Smooth muscle cell (in vitro differentiated cells): ENCODE measurements around the gene SUCLG2. TPM values are rescaled to one million over a fixed set of nuclear protein-coding genes. Genes with fewer than 3 reads are reported as not detected.

Source experiments
- DNase-seq: peaks from one replicate; lab custom pipeline; 2025; ENCODE audit not compliant: unreplicated experiment; lab: John Stamatoyannopoulos, UW
- H2AFZ ChIP-seq: fragments of 200-600 bp; sonication (generic); 2 replicates; pipeline ENCODE4 v1.6.0; 2016; ENCODE audit warnings: antibody characterized with exemption, low read depth, mild to moderate bottlenecking
- H3F3A ChIP-seq: fragments of 200-600 bp; sonication (generic); 2 replicates; pipeline ENCODE4 v1.6.0; 2017; ENCODE audit warnings: antibody characterized with exemption, low read depth
- H3K27ac ChIP-seq: fragments of 200-600 bp; sonication (generic); 2 replicates; pipeline ENCODE4 v1.5.1; 2016; ENCODE audit warnings: low read depth, mild to moderate bottlenecking
- H3K27me3 ChIP-seq: fragments of 200-600 bp; sonication (generic); 2 replicates; pipeline ENCODE4 v1.6.1; 2016; ENCODE audit warnings: low read depth, mild to moderate bottlenecking
- H3K36me3 ChIP-seq: fragments of 200-600 bp; sonication (generic); 2 replicates; pipeline ENCODE4 v1.5.1; 2016; ENCODE audit warnings: low read depth
- H3K4me1 ChIP-seq: fragments of 200-600 bp; sonication (generic); 2 replicates; pipeline ENCODE4 v1.5.1; 2016; ENCODE audit warnings: low read depth
- H3K4me2 ChIP-seq: fragments of 200-600 bp; sonication (generic); 2 replicates; pipeline ENCODE4 v1.6.0; 2016; ENCODE audit warnings: mild to moderate bottlenecking
- H3K4me3 ChIP-seq: fragments of 200-600 bp; sonication (generic); 2 replicates; pipeline ENCODE4 v1.5.1; 2016; ENCODE audit warnings: mild to moderate bottlenecking
- H3K79me2 ChIP-seq: fragments of 200-600 bp; sonication (generic); 2 replicates; pipeline ENCODE4 v1.6.0; 2016; ENCODE audit warnings: low read depth, mild to moderate bottlenecking
- H3K9ac ChIP-seq: fragments of 200-600 bp; sonication (generic); 2 replicates; pipeline ENCODE4 v1.6.0; 2016; ENCODE audit warnings: low read depth
- H3K9me3 ChIP-seq: fragments of 200-600 bp; sonication (generic); replicated peaks from 2 replicates; pipeline ENCODE4 v1.5.1; 2016; ENCODE audit warnings: low read depth
- H4K20me1 ChIP-seq: fragments of 200-600 bp; sonication (generic); 2 replicates; pipeline ENCODE4 v1.6.0; 2016; ENCODE audit warnings: low read depth
- WGBS: methylation state at CpG from one replicate; pipeline ENCODE4 v1.1.7; 2016; ENCODE audit warnings: low lambda C conversion rate; 5-methylcytosine and 5-hydroxymethylcytosine counted together
- polyA plus RNA-seq: library from polyadenylated mRNA; unstranded; fragments of >200 nt; fragmentation: Nextera tagmentation; extraction: Ambion mirVana; gene quantifications from 2 replicates; pipeline ENCODE4 v1.2.1, GENCODE V29; 2016
- total RNA-seq: library from RNA; depleted of rRNA; stranded (reverse); fragments of >200 nt; gene quantifications from 2 replicates; pipeline ENCODE4 v1.2.3, GENCODE V29; 2014
- TF ChIP-seq, protein P1 (sequence below): fragments of 200-600 bp; sonication (generic); IDR thresholded peaks from 2 replicates; pipeline ENCODE4 v1.5.1; 2017; ENCODE audit warnings: borderline replicate concordance, mild to moderate bottlenecking, antibody characterized with exemption; ENCODE audit not compliant: insufficient read depth, poor library complexity, severe bottlenecking

The SUCLG2 gene
- total and polyA plus RNA-seq, 2 experiments from 2014 or later, result 40.3 to 45.4 TPM

DNA sequence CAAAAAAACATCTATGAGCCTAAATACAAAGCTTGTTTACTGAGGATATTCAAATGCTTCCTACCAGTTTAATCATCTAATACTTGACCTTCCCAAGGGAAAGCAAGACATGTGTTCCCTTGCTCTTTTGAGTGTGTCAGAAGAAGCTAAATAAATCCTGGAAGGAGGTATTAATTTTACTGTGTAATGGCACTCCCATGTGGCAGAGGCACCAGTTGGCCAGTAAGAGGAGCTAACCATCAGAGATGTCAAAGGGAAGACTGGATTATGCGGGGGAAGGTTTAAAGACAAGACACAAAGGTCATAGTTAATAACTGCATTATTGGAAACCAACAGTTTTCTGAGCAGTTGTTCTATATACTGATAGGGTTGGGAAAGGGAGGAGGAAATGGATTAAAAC is 125.1 kb downstream of the SUCLG2 start:
- TF ChIP-seq, protein P1, sequence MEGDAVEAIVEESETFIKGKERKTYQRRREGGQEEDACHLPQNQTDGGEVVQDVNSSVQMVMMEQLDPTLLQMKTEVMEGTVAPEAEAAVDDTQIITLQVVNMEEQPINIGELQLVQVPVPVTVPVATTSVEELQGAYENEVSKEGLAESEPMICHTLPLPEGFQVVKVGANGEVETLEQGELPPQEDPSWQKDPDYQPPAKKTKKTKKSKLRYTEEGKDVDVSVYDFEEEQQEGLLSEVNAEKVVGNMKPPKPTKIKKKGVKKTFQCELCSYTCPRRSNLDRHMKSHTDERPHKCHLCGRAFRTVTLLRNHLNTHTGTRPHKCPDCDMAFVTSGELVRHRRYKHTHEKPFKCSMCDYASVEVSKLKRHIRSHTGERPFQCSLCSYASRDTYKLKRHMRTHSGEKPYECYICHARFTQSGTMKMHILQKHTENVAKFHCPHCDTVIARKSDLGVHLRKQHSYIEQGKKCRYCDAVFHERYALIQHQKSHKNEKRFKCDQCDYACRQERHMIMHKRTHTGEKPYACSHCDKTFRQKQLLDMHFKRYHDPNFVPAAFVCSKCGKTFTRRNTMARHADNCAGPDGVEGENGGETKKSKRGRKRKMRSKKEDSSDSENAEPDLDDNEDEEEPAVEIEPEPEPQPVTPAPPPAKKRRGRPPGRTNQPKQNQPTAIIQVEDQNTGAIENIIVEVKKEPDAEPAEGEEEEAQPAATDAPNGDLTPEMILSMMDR, result no peak
- Histone ChIP-seq H3K4me2 (peak overlapping the region; percentile 29), H4K20me1 (peaks cover 5% of the 10 kb centered on the region), H3K27me3 (no peaks in the 10 kb centered on the region), H3F3A (no peaks in the 10 kb centered on the region), H3K9me3 (no peaks in the 10 kb centered on the region), H3K27ac (no peak overlapping the region), H3K4me1 (no peaks in the 10 kb centered on the region), H2AFZ (no peak overlapping the region), H3K9ac (no peak overlapping the region), H3K4me3 (no peak overlapping the region), H3K36me3 (no peaks in the 10 kb centered on the region), H3K79me2 (no peaks in the 10 kb centered on the region)
- 89% methylated on average over 1 of the region's 1 CpG for WGBS
- DNase-seq, result no peak

DNA sequence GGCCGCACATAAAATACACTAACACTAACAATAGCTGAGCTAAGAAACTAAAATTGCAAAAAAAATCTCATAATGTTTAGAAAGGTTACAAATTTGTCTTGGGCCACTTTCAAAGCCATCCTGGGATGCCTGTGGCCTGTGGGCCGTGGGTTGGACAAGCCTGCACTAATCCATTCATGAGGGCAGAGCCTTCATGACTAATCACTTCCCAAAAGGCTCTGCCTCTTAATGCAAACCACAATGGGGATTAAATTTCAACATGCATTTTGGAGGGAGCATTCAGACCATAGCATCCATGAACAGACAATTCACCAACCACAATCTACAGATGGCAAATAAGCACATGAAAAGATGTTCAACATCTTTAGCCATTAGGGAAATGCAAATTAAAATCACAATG is 128.2 kb downstream of the SUCLG2 start:
- Histone ChIP-seq H3K4me1 (no peaks in the 10 kb centered on the region), H3K27me3 (no peaks in the 10 kb centered on the region), H3K9ac (no peak overlapping the region), H3K9me3 (no peaks in the 10 kb centered on the region), H3K79me2 (no peaks in the 10 kb centered on the region), H3F3A (no peaks in the 10 kb centered on the region), H3K36me3 (no peaks in the 10 kb centered on the region), H3K4me2 (peak overlapping the region; percentile 22), H3K27ac (peak overlapping the region; percentile 34), H4K20me1 (peaks cover 5% of the 10 kb centered on the region), H2AFZ (no peak overlapping the region), H3K4me3 (no peak overlapping the region)
- TF ChIP-seq, protein P1, result no peak
- 27% methylated on average over 2 of the region's 2 CpGs for WGBS
- no peak for DNase-seq

DNA sequence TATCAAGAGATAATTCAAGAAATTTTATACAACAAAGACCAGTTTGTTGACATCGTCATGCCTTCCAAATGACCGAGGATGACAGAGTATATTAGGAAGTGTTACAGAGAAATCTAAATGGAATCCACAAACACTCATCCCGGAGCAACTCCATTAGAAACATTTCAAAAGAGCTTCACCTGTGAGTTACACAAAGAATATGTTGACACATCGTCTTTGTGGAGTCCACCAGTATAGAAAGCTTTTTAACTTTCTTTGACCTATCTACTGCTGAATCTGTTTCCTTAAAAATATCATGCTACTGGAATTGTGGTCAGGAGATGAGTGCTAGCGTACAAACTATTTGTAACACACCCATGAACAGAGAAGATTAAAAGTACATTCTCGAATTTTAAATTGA is 130.4 kb downstream of the SUCLG2 start:
- Histone ChIP-seq H3K9me3 (no peaks in the 10 kb centered on the region), H3K4me1 (no peaks in the 10 kb centered on the region), H2AFZ (no peak overlapping the region), H3K27me3 (no peaks in the 10 kb centered on the region), H3K27ac (no peak overlapping the region), H4K20me1 (no peaks in the 10 kb centered on the region), H3K4me3 (no peak overlapping the region), H3F3A (no peaks in the 10 kb centered on the region), H3K4me2 (no peak overlapping the region), H3K36me3 (no peaks in the 10 kb centered on the region), H3K79me2 (no peaks in the 10 kb centered on the region), H3K9ac (no peak overlapping the region)
- no peak for DNase-seq
- 64% methylated on average over 6 of the region's 6 CpGs for WGBS
- TF ChIP-seq, protein P1, result no peak

DNA sequence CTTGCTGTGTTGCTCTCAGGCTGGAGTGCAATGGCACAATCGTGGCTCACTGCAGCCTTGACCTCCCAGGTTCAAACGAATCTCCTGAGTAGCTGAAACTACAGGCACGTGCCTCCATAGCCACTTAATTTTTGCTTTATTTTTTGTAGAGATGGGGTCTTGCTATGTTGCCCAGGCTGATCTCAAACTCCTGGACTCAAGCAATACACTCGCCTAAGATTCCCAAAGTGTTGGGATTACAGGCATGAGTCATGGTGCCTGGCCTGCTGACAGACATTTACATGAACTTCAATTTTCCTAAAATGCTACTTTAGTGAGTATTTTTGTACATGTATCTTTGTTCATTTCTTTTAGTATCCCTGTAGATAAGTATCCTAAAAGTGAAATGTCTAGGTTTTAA is 132.3 kb downstream of the SUCLG2 start:
- Histone ChIP-seq H3K36me3 (no peaks in the 10 kb centered on the region), H3F3A (no peaks in the 10 kb centered on the region), H3K9ac (no peak overlapping the region), H2AFZ (no peak overlapping the region), H3K4me3 (no peak overlapping the region), H3K27me3 (no peaks in the 10 kb centered on the region), H3K9me3 (no peaks in the 10 kb centered on the region), H3K4me2 (no peak overlapping the region), H3K4me1 (no peaks in the 10 kb centered on the region), H4K20me1 (no peaks in the 10 kb centered on the region), H3K79me2 (no peaks in the 10 kb centered on the region), H3K27ac (no peak overlapping the region)
- no peak for DNase-seq
- TF ChIP-seq, protein P1, result no peak
- 92% methylated on average over 4 of the region's 4 CpGs for WGBS
